Activated gamma-delta T cell (primary cell): ENCODE data around the gene DIRAS1.

ENCODE experiments used
- DNase-seq: peaks from one replicate; lab custom pipeline; 2025; lab: John Stamatoyannopoulos, UW
- total RNA-seq, 2 donors: gene quantifications; one replicate each; lab custom pipeline; 2026; lab: John Stamatoyannopoulos, UW

Gene DIRAS1, protein sequence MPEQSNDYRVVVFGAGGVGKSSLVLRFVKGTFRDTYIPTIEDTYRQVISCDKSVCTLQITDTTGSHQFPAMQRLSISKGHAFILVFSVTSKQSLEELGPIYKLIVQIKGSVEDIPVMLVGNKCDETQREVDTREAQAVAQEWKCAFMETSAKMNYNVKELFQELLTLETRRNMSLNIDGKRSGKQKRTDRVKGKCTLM
- total RNA-seq = 0 to 1.1 reads per million in 2 donors

- DNase-seq = no peak
These were observed at the start of gene DIRAS1 for GRCh38 chr19:2720777-2721569. Gene DIRAS1, minus strand, starts transcription at chr19:2721372. Its CDS starts 3,566 bp downstream, at chr19:2717806.

- DNase-seq = no peak
These were observed 49.2 kb upstream of the DIRAS1 start for GRCh38 chr19:2770055-2771013.

- DNase-seq = no peak
These were observed 48.0 kb upstream of the DIRAS1 start for GRCh38 chr19:2769218-2769617.

GRCh38 chr19:2768365-2769132 is 47.4 kb upstream of the DIRAS1 start:
- no peak for DNase-seq

GRCh38 chr19:2767688-2768087 is 46.5 kb upstream of the DIRAS1 start:
- no peak for DNase-seq

- no peak for DNase-seq
These were observed 45.6 kb upstream of the DIRAS1 start for GRCh38 chr19:2766594-2767372.

GRCh38 chr19:2765376-2765775 is 44.2 kb upstream of the DIRAS1 start:
- DNase-seq = no peak

DNA sequence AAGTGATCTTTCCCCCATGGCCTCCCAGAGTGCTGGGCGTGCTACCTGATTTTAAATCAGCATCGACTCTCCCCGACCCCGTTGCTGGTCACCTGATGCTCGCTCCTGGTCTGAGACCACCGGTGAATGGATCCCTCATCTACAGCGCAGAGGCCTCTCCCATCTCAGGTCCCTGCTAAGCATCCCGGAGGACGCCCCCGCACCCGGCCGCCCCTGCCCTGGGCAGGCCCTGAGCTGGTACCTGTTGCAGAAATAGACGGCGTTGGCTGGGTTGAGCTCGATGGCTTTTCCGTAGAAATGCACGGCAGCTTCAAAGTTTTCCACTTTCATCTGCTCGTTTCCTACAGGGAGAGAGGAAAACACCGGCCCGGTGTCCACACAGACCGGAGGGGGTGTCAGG is 43.8 kb upstream of the DIRAS1 start:
- no peak for DNase-seq

GRCh38 chr19:2763687-2764086 is 42.5 kb upstream of the DIRAS1 start:
- no peak for DNase-seq

GRCh38 chr19:2762783-2763496 is 41.8 kb upstream of the DIRAS1 start:
- no peak for DNase-seq

DNA sequence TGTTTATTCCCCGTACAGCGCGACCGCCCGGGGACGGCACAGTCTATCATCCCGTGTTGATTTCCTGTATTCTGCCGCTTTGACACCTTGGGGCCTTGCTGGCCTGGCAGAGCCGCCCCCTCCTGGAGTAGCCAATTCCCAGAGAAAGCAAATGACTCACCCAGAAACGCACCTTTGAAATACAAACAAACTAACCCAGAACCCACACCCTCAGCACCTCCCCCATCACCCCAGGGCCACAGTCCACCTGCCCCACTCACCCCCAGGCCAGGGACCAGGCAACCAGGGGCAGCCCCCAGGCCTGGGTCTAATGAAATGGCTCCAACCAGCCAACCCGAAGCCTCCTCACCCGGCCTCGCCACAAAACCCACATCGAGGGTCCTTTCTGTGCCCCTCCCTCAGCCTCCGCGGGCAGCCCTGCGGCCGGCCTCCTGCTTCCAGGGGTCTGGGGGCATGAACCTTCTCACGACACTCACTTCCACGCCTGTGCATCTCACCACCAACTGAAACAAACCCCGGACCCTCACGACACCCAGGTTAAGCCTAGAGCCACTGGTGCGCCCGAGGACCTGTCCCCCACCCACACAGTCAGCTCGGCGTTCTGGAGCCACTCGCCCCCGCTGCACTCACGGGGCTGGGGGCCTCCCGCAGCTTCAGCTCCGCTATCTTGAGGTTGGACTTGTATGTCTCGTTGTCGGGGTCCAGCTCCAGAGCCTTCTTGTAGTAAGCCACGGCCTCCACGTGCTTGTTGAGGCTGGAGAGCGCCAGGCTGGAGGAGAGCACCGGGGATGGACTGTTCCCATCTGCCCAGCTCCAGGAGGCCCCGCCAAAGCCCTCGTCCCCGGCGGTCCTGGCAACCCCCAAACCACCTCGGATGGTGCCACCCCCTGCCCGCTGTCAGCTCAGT is 41.0 kb upstream of the DIRAS1 start:
- no peak for DNase-seq

DNA sequence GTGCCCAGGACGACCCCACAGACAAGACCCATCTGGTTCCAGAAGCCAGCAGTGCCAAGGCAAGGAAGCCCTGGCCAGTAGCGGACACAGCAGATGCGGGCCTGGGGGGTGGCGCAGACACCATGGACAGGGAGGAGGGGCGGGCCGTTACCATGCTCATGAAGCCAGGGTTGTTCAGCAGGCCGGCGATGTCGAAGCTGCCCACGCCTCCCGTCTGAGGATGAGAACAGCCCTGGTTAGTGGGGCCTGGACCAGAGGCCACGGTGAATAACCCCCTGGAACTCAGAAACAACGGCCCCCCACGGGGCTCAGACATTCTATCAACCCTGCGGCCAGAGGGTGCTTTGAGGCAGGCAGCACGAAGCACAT is 40.1 kb upstream of the DIRAS1 start:
- DNase-seq = no peak

- no peak for DNase-seq
These were observed 38.8 kb upstream of the DIRAS1 start for GRCh38 chr19:2759965-2760364.

GRCh38 chr19:2759362-2759761 is 38.2 kb upstream of the DIRAS1 start:
- no peak for DNase-seq

DNA sequence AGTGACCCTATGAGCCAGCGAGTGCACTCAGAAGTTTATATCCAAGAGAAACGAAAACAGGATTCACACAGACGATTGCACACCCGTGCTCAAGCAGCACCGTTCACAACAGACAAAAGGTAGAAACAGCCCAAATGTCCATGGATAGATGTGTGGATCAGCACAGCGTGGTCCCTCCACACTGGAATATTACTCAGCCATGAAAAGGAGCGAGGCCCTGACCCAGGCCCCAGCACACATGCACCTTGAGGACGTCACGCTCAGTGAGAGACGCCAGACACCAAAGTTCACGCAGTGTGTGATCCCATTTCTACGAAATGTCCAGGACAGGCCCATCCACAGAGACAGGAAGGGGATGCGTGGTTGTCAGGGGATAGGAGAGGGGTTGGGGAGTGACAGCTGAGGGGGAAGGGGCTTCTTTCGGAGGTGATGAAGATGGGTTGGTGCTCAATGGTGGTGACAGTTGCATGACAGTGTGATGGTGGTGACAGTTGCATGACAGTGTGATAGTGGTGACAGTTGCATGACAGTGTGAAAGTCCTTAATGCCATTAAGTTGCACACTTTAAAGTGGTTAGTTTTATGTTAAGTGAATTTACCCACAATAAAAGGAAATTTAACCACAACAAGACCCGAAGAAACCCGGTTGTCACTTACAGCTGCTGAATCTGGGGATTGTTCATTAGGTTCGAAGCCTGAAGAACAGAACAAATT is 37.6 kb upstream of the DIRAS1 start:
- DNase-seq = no peak

DNA sequence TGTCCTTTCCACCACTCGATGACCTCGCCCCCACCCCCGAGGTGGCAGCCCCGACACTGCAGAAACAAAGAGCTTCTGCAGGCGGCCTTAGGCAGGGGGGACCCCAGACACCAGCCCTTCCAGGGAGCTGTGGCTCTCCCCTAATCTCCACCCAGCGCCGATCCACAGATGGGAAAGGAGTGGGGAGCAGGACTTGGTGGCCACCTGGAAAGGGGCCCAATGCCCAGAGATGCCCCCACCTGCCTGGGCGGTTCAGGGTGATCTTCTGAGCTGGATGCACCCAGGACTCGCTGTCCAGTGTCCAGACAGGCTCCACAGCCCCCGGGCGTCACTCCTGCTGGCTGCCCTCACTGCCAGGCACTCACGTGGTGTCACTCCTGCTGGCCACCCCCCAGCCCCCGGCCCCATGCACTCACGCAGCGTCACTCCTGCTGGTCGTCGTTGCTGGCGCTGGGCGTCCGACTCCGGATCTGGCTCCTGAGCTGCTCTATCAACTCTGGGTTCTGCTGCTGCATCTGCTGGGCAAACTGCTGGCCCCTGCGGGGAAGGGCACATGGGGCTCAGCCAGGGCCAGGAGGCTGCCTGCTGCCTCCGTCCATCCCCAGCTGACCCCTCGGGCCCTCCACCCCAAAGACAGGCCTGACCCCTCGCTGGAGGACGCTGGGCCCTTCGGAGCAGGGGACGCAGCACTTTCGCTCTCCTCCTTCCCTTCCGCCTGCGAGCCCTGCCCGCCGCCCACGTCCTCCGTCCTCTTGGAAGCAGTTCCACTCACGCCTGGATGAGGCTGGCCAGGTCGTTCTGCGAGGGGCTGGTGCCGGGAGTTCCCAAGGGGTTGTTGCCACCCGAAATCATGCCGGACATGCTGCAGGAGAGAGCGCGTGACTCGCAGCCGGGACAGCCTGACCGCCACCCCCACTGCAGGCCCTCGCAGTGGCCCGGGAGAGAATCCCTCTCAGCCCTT is 36.0 kb upstream of the DIRAS1 start:
- no peak for DNase-seq

DNA sequence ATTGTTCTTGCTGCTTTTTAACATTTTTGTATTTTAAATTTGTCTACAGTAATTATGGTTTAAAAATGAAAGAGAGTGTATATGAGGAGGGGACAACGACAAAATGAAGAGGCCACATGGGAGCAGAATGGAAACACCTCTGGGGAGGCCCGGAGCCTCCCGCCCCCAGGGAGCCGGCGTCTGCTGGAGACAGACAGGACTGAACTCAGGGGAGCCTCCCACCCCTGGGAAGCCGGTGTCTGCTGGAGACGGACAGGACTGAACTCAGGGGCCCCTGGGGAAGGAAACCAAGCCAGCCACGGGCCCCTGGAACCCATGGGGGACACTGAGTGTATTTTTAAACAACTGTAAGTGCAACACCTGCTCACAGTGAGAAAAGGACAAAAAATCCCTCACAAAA is 35.3 kb upstream of the DIRAS1 start:
- DNase-seq = no peak
